ENCODE measurements around the gene FBXW7.

FBXW7 gene

GRCh38 chr4:152417673-152418072, 118.2 kb downstream of the FBXW7 start:
- DNase-seq: no peak

GRCh38 chr4:152415980-152416379, 119.9 kb downstream of the FBXW7 start:
- no peak for DNase-seq

GRCh38 chr4:152408514-152409327, 127.2 kb downstream of the FBXW7 start:
- DNase-seq: peak; percentile 8

GRCh38 chr4:152401424-152401823, 134.5 kb downstream of the FBXW7 start:
- DNase-seq: no peak

- DNase-seq: no peak
Observed at GRCh38 chr4:152399246-152399645, 136.6 kb downstream of the FBXW7 start.

- no peak for DNase-seq
Observed at GRCh38 chr4:152398060-152398459, 137.8 kb downstream of the FBXW7 start.

- DNase-seq: no peak
Observed at GRCh38 chr4:152394791-152395190, 141.1 kb downstream of the FBXW7 start.

- DNase-seq: no peak
Observed at GRCh38 chr4:152392079-152392478, 143.8 kb downstream of the FBXW7 start.

GRCh38 chr4:152390216-152390615, 145.7 kb downstream of the FBXW7 start:
- no peak for DNase-seq

- no peak for DNase-seq
Observed at GRCh38 chr4:152389359-152389758, 146.5 kb downstream of the FBXW7 start.

GRCh38 chr4:152385551-152385950, 150.3 kb downstream of the FBXW7 start:
- DNase-seq: no peak

GRCh38 chr4:152382057-152382785, 153.7 kb downstream of the FBXW7 start:
- DNase-seq: no peak

GRCh38 chr4:152380919-152381318, 155.0 kb downstream of the FBXW7 start:
- no peak for DNase-seq

GRCh38 chr4:152380185-152380584, 155.7 kb downstream of the FBXW7 start:
- DNase-seq: no peak

- DNase-seq: no peak
Observed at GRCh38 chr4:152374606-152375285, 161.1 kb downstream of the FBXW7 start.

- DNase-seq: no peak
Observed at GRCh38 chr4:152374153-152374552, 161.7 kb downstream of the FBXW7 start.

GRCh38 chr4:152372444-152372843, 163.4 kb downstream of the FBXW7 start:
- DNase-seq: no peak

GRCh38 chr4:152369902-152370295, 166.0 kb downstream of the FBXW7 start:
- DNase-seq: no peak

GRCh38 chr4:152369203-152369901, 166.5 kb downstream of the FBXW7 start:
- peak; percentile 4 for DNase-seq

GRCh38 chr4:152368001-152368400, 167.9 kb downstream of the FBXW7 start:
- DNase-seq: peak; percentile 55

- no peak for DNase-seq
Observed at GRCh38 chr4:152364883-152365282, 171.0 kb downstream of the FBXW7 start.

- no peak for DNase-seq
Observed at GRCh38 chr4:152364383-152364782, 171.5 kb downstream of the FBXW7 start.

GRCh38 chr4:152363904-152364303, 172.0 kb downstream of the FBXW7 start:
- DNase-seq: no peak

All from NCI-H345 (cell line).